Retinal pigment epithelial cell (primary cell): ENCODE results near the gene CRYBG1.

Source experiments
- DNase-seq: peaks from one replicate; pipeline ENCODE4 v3.0.0-alpha.2; 2010; ENCODE audit warnings: low read depth
- H3K4me3 ChIP-seq: 2 replicates; pipeline ENCODE4 v1.5.1; 2011; ENCODE audit warnings: mild to moderate bottlenecking, low read length, control low read depth, moderate library complexity
- TF ChIP-seq, protein P1 (sequence below): conservative IDR thresholded peaks from 2 replicates; pipeline ENCODE4 v1.5.1; 2011; ENCODE audit warnings: low read depth, low read length, control low read depth, inconsistent platforms

CRYBG1 gene

DNA sequence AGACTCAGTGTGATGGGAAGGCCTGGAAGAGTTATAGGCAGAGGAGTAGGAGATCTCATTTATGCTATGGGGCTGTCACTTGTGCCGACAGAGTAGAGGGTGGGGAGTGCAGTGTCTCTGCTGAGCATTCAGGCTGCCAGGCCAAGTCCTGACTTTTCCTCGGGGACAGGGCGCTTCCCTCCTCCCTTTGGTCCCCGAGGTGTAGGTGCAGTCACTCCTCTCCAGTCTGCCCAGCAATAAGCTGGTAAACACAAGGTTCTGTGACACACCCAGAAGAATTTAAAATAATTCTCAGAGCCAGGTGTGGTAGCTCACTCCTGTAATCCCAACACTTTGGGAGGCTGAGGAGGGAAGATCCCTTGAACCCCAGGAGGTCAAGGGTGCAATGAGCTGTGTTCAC is 109.4 kb downstream of the CRYBG1 start:
- DNase-seq: no peak
- TF ChIP-seq, protein P1, sequence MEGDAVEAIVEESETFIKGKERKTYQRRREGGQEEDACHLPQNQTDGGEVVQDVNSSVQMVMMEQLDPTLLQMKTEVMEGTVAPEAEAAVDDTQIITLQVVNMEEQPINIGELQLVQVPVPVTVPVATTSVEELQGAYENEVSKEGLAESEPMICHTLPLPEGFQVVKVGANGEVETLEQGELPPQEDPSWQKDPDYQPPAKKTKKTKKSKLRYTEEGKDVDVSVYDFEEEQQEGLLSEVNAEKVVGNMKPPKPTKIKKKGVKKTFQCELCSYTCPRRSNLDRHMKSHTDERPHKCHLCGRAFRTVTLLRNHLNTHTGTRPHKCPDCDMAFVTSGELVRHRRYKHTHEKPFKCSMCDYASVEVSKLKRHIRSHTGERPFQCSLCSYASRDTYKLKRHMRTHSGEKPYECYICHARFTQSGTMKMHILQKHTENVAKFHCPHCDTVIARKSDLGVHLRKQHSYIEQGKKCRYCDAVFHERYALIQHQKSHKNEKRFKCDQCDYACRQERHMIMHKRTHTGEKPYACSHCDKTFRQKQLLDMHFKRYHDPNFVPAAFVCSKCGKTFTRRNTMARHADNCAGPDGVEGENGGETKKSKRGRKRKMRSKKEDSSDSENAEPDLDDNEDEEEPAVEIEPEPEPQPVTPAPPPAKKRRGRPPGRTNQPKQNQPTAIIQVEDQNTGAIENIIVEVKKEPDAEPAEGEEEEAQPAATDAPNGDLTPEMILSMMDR: no peak
- H3K4me3 ChIP-seq: no peak overlapping the region

- H3K4me3 ChIP-seq: no peak overlapping the region
- TF ChIP-seq, protein P1: no peak
- no peak for DNase-seq
Measured at GRCh38 chr6:106470316-106470715, 109.8 kb downstream of the CRYBG1 start.

DNA sequence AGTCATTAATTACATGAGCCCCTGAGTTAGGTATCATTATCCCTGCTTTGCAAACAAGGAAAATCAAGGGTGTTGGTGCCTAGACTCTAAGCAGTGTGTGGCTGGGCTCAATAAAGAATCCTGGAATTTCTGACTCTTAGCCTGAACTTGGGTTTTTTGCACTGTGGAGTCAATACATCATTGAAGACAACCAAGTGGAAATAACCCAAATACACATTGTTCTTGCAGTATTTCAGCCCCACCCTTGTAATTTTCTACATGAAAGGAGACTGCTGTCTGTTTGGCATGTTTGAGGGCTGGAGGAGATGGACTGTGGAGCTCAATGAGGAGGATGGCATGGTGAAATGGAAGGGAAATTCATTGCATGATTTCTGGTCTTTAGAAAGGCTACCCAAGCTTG is 110.3 kb downstream of the CRYBG1 start:
- TF ChIP-seq, protein P1: no peak
- DNase-seq: no peak
- no peak overlapping the region for H3K4me3 ChIP-seq

DNA sequence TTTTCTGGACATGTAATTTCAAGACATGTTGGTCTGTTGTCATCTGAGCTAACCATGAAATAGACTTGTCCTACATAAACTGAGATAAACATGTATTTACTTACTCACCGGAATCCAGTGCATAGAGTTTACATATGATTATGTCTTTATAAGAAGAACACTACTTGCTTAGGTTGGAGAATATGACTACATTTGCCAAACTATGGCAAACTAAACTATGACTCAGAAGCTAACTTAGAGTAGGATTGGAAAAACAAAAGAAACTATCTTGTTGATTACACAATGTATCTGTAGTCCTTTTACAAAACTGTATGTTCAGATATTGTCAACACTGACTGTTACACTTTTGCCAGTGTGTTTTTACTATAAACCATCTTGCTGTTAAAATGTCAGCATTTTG is 113.3 kb downstream of the CRYBG1 start:
- no peak for DNase-seq
- no peak overlapping the region for H3K4me3 ChIP-seq
- TF ChIP-seq, protein P1: no peak

GRCh38 chr6:106474466-106474865 is 113.9 kb downstream of the CRYBG1 start:
- H3K4me3 ChIP-seq: no peak overlapping the region
- TF ChIP-seq, protein P1: no peak
- no peak for DNase-seq

DNA sequence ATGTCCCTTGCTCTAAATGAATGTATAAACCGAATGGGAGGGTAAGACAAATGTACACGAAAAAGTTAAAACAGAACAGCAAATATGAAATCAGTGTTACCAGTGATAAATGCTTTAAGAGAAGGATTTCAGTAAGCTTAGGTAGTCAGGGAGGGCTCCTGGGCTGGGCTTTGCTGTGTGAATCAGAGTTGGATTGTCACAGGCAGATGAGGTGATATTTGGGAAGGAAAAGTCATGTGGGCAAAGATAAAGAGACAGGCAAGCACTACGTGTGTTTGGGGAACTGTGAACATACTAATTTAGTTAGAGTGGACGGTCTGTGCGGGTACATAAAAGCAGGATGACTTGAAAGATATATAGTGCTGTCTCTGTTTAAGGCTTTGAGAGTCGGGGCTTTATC is 114.8 kb downstream of the CRYBG1 start:
- no peak overlapping the region for H3K4me3 ChIP-seq
- DNase-seq: no peak
- TF ChIP-seq, protein P1: no peak

DNA sequence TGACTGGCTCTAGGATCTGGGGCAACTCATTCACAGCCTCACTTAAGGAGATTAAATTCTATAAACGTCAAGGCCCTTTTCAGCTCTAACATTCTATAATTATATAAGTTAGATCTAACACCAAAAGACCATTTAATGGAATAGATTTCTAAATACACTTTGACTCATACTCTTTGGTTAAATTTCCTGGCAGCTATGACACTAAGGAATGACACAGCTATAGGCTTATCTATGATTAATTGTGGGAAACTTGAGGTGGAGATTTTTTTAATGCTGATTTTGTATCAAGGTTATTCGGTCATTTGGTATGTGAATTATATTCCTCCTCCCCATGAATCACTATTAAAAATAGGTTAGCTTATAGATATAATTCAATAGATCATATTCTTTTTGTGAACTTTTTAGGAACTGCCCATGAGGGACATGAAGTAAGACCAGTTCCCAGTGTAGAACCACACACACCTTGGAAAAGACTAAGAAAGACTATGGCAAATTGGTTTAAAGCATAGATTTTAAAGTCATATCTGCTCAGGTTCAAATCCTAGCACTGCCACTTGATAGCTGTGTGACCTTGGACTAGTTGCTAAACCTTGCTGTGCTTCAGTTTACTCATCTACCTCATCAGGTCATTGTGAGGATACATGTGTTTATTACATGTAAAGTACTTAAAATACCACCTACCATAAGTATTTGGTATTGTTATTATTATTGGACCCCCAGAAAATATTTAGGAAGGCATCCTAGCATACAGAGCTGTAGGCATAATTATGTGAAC is 116.0 kb downstream of the CRYBG1 start:
- TF ChIP-seq, protein P1: no peak
- H3K4me3 ChIP-seq: no peak overlapping the region
- DNase-seq: peak; percentile 88
